ENCODE data around the gene NOL4L. TPM values are rescaled to one million over a fixed set of nuclear protein-coding genes. Genes with fewer than 3 reads are reported as not detected.

Gene NOL4L
- polyA plus RNA-seq, 5 donors: 31.0 to 41.4 (median 39.2) TPM

DNA sequence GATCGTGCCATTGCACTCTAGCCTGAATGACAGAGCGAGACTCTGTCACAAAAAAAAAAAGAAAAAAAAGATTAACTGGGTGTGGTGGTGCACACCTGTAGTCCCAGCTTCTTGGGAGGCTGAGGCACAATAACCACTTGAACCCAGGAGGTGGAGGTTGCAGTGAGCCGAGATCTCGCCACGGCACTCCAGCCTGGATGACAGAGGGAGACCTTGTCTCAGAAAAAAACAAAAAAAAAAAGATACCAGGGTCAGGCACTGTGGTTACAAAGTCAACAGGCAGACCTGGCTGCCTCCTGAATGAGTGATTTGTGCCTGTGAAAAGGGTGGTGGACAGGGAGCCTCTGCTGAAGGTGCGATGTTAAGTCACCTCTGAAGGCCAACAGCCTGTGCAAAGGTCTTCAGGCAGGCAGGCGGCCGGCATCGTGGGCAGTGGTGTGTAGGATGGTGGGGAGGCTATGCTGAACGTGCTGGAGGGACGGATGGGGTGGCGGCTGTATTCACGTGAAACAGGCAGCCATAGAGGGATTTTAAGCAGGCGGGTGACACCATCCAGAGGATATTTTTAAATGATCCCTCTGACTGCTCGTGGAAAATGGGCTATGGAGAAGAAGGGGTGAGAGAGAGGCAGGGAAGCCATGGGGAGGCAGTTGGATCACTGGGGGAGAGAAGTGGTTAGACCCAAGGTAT lies 41.4 kb downstream of the NOL4L start:
- no peak for DNase-seq

DNA sequence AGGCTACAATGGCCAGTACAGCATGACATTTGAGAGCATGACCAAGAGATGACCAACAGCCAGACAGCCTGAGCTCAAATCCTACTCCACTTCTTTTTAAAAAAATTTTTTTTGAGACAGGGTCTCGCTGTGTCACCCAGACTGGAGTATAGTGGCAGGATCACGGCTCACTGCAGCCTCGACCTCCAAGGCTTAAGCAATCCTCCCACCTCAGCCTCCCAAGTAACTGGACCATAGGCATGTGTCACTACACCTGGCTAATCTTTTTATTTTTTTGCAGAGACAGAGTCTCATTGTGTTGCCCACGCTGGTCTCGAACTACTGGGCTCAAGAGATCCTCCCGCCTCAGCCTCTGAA lies 42.9 kb downstream of the NOL4L start:
- DNase-seq: no peak

DNA sequence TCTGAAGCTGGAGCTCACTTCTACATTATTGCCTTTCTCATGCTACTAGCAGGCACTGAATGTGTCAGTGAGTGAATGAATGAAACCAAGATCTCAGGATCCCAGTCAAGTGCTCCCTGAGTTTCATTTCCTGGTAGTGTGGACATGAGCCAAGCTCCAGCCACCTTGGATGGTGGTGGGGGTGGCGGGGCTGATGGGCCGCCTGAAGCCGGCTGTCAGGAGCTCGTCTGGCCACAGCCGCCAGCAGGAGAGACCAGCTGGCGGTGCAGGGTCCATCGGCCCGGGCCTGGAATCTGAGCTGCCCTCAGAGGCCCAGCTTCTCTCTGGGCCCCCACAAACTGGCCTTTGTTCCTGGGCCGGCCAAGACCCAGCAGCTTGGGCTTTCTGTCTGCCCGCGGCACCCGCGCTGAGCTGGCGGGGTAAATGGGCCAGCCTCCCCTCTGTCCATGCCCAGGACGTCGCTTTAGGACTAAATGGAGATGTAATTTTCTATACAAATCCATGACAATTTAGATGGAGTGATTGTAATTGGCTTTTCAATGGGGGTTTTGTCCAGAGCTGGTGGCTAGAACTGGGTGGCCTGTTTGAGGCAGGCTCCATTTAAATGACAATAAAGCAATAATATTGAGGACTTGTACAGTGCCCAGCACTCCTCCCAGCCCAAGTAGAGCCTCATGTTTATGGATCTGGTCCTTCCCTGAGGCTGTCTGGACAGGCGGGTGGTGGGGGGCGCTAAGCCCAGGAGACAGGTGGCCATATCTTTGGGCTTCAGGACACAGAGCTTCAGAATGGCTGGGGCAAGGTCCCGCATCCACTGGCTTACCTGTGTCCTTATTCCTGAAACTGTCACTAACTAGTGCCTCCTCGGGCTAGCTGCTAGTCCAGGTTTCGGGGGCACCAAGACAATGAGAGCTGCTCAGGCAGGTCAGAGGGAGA lies 43.5 kb downstream of the NOL4L start:
- no peak for DNase-seq

DNA sequence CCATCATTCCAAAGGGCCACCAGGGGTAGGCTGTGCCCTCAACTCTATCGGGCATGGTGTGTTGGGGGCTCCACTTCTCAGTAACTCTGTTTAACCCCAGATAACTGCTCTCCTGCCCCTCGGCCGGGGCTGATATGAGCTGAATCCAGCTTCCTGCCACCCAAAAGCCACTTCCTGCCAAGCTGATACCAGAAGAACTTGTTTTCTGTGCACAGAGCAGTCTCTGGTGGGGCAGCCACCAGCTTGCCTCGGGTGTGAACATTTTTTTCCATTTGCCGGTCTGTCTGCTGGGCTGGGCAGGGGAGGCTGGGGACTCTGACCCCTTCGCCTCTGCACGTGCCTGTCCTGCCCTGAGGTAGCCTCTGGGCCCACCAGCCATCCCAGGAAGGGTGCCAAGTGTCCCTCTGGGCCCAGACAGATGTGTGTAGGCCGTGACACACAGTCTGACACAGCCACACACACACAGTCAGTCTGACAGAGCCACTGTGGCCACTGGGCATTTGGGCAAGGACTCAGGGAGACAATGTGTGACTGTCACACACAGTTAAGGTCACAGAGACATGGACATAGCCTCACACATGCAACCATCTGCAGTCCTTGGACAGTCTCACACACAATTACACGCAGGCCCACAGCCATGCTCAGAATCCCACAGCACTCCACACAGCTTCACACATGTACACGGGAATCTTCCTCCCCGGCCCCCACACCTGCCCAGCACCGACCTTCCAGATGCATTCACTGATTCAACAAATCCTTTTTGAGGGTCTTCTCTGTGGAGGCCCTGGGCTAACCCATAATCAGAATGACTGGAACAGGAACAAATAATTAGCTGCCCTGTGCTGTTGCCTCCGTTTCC lies 45.1 kb downstream of the NOL4L start:
- DNase-seq: no peak

DNA sequence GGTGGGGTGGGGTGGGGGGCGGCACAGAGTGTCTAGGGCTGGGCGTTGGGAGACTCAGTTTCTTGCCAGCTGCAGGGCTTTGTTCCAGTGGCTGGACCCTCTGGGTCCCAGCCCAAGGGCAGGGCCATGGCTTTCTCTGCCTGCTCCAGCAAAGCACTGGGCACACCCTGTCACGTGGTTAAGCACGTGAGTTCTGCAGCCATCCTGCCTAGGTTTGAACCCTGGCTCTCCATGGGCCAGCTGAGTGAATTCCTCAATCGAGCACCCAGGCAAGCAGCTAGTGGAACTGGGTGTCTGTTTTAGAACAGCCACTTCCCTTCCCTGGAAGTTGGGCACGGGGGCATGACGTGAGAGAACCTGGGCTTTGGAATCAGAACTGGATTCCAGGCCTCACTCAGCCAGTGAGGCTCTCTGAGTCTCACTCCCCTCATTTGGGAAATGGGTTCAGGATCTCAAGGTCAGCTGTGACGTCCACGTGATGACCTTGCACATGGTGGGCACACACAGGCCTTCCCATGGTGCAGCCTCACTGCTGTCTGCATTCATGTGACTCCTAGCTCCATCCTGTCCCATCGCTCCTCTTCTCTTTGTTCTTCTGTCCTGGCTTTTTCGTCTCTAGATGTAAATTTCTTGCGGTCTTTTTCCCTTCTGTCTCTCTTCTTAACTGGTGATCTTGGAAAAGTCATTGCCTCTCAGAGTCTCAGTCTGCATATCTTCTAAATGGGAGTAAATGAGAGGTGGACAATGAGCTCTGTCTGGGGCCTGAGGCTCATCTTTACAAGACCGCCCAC lies 45.9 kb downstream of the NOL4L start:
- DNase-seq: no peak

DNA sequence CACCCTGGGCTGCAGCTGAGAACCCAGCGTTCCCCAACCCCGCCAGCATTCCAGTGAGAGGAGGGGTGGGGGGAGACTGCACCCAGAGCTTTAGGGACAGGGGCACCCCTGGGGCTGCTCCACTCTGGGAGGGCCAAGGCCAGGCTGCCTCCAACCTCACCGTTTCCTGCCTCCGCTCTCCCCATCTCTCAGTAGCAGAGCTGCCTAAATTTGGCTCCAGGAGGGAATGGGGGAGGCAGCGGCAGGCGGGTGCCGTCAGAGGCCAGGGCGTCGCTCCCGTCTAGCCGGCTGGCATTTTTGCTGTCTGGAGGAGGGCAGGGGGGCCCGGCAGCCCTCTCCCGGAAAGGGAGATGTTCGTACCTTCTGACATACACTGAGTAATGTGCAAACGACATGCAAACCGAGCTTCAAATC lies 46.6 kb downstream of the NOL4L start:
- no peak for DNase-seq

DNA sequence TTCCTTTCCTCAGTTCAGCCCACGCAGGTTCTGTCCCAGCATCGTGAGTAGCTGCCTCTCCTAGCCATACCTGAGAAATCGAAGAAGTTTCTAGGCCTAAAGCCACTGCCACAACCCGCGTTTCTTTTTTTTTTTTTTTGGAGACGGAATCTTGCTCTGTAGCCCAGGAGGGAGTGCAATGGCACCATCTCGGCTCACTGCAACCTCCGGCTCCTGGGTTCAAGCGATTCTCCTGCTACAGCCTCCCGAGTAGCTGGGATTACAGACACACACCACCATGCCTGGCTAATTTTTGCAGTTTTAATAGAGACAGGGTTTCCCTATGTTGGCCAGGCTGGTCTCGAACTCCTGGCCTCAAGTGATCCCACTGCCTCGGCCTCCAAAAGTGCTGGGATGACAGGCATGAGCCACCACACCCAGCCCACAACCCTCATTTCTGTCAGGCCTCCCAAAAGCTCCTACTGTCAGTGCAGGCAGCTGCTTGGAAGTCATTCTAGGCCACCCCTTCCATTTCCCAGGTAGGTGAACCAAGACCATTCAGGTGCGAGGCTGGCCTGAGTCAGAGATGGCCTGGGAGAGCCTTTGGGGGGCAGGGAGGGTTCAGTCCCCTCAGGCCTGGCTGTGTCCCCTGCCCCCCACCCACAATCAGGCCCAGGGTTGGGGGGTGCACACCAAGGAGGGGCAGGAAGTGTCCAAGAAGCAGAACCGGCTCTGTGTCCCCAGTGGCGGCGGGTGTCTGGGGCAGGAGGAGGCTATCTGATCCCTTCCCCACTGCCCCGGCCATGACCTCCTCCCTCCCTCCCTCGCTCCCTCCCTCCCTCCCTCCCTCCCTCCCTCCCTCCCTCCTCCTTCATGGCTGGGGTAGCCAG lies 47.2 kb downstream of the NOL4L start:
- DNase-seq: no peak

DNA sequence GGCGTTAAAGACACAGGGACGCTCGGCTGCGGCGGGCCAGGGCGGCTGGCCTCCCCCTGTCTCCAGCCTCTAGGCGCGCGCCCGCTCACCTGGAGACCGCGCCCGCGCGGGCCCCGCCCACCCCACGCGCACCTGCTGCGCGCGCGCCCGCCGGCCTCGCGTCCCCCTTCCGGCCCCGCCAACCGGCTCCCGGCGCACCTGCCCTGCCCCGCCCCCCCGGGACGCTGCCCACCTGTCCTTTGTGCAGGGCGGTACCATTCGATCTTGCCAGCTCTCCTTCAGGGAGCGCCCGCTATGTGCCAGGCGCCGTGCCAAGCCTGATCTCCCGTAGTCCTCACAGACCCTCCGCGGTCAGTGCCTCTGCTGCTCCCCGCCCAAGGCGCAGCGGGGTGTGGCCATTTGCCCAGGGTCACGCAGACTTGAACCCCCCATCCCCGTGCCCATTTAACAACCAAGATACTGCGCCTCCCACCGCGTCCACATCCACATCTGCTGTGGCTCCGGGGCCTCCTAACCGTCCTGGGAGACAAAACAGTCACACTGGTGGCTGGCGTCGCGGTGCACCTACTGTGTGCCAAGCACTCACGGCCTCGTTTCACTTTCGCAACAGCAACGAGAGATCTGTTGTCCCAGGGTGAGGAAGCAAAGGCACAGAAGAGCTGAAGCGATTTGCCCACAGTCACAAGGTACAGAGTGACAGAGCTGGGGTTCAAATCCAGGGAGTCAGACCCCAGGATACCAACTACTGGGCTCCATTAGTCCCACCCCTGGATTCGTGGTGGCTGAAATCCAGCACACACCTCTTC lies 48.1 kb downstream of the NOL4L start:
- no peak for DNase-seq

DNA sequence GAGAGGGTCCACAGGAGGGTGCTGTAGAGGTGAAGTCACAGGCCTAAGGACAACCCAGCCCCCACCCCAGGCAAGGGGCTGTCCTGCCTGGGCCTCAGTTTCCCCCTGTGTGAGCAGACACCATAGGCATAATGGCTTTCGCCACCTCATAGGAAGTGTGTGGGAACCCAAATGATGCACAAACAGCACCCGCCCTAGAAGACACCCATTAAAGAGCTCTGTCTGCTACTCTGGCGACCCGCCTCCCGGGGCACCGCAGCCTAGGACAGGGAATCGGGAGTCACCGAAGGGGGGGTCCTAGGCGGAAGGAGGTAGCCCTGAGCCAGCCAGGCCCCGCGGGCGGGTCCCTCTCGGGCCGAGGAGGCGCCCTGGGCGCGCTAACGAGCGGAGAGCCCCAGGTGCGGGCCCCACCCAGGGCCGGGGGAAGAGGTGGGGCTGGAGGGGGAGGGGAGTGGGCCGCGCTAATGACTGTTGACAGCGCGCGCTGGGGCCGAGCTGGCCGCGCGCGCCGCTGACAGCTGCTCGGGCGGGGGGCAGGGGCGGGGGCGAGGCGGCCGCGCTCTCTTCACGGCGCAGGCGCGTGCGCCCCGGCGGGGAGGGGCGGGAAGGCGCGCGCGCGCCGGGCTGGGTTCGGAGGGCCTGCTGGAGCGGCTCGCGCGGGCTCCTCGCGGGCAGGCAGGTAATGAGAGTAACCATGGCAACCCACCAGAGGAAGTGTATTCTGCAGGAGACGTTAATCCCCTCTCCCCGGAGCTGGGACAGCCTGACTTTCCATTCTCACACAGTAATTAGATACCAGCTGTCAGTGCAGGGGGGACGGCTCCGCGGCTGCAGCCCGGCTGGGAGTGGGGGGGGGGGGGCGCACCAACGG lies 48.9 kb downstream of the NOL4L start:
- no peak for DNase-seq

DNA sequence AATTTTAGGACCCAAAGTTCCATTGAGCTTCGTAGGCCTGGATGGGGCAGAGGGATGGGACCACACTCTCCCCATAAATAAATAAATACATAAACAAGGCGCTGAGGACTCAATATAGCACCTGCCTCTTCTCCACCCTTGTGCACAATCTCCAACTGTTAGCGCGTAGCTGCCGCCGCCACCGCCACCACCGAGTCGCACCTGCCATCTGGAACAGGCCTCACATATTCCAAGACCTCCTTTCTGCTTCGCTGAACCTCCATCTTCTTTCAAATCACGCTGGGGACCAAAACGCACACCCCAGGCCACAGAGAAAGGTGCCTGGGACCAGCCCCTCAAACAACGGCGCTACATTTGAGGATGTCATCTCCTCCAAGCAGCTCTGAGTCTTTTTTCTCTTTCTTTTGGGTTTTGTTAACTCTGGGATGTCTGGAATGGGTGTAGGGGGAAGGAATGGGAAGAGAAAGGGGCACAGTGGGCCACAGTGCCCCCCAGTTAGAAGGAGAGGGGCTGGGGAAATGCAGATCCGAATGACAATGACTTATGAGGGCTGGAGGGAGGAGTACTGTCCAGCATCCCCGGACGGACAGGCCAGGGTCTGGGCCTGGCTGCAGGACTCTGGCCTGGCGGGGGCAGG lies 49.7 kb downstream of the NOL4L start:
- no peak for DNase-seq

DNA sequence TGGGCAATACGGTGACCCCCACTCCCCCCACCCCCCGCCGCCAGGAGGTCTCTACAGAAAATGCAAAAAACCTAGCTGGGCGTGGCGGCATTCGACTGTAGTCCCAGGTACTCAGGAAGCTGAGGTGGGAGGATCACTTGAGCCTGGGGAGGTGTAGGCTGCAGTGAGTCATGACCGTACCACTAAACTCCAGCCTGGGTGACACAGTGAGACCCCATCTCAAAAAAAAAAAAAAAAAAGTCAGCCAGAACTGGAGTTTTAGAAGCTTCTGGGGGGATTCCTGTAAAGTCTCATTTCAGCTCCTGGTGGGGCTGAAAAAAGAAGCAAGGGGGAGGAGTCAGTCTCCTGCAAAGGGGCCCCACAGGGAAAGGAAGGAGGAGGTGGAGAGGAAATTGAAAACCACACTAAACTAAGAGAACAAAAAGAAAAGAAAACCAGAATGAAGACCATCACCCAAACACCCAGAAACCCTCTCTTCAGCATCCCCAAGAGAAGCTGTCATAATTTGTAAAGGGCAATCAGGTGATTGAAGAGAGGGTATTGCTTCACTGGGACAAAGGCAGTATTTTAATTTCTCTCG lies 50.4 kb downstream of the NOL4L start:
- DNase-seq: no peak

DNA sequence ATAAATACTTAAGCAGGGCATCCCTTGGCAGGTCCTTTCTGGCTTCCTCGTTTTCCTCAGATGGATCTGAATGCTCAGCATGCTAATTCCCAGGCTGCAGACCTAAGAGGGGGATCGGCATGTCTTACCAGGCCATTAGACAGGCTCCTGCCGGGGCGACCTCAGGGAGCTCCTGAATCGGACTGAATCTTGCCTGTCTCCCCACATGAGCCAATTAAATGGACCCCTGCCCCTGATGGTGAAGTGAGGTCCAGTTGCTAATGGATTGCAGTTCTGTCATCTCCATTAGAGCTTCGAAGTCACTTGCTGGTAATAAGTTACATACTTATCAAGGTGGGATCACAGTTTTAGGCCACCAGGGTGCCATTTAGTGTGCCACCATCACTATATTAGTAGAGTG lies 51.4 kb downstream of the NOL4L start:
- DNase-seq: no peak

DNA sequence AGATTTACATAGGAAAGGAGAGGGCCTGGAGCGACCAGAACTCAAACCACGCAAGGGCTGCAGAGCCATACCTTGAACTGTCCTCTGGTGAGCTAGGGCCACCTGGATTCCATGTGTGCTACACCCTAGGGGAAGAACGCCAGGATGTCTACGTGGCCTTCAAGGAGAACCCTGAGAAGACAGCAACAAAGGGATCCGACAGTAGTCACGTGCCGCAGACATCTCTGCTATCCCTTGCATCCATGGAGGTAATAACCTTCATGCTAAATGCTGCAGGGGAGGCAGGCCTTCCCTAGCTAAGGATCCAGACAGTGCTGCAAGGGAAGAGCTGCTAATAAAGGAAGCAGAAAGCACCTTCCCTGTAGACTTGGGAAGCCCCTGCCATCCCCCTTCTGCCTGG lies 52.9 kb downstream of the NOL4L start:
- DNase-seq: no peak

DNA sequence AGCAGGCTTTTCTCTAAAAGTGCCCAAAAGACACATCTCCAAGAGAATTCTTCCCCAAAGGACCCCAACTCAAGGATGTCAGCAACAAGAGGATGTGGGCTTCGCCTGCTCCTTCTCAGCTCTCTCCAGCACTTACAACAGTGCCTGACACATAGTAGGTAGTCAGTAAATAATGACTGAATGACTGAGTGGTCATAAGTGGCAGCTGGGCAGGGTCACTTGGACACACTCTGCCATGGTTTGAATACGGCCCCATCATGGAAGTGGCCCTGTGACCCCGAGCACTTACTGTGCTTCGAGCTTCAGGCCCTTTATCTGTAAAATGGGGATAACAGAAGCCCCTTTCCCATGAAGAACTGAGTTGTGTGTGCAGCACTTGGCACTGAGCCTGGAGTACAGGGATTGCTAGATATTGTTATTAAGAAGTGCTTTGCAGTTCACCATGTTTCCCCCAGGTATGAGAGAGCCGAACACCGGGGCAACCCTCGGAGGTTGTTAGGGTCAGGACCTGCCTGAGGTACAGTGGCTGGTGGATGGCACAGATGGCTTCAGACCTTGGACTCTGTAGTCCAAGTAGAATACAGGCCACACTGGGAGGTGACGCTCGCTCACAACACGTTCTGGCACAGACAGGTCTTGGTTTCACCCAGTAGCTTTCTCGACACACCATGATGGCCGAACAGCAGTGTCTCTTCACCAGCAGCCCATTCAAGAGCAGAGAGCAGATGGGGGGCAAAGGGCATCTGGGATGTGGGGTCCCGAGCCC lies 56.0 kb downstream of the NOL4L start:
- no peak for DNase-seq

DNA sequence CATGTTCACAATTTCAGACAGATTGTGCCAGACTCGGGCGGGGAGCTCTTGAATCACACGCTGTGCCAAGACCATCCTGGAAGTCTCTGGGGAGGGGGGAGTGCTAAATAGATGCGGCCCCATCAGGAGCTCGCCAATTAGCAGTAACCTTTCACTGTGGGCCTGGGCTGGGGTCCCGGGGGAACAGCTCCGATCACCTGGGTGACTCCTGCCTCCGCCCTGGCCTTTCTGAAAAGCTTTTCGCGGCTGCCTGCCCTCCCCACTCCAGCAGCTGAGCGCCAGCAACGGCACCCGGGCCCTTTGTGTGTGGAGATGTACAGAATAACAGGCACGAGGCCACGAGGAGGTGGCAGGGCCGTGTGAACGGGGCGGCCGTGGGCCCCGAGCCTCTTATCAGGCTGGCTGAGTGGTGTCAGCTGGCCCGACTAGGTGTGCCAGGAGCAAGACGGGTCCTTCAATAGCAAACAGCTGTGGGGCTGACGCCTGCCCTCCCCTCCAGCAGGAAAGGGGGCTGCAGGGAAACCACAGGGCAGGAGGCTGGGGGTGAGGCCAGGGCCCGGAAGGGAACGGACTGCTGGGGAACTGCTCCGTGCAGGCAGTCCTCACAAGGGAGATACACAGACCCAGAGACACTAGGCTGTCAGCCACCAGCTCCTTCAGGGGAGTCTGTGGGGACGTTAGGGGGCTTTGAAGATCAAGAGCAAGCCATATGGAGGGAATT lies 56.8 kb downstream of the NOL4L start:
- peak in 1 of 2 donors; percentile 41 for DNase-seq

DNA sequence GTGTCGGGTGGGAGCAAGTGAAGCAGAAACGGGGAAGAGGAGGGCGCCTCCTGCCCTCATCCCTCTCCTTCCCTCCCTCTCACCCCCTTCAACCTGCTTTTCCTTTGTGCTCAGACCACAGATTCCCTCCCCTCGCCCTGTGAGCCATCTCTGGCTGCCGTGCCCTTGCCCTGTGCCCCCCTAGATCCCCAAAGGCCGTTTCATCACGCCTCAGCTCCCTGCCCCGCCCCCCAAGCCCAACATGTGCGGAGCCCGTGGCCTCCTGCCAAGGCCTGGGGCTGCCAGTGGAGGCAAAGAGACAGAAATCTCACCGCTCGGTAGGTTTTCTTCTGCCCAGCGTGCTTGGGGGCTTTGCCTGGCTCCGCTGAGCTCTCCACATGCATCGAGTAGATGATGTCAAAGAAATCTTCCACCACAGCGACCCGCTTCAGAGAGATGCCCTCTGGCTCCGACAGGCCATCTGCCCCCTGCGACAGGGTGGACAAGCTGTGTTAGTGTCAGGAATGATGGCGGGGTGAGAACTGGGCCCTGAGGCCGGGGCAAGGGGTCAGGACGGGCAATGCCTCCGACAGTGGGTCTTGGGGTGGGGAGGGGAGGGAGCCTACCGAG lies 57.6 kb downstream of the NOL4L start:
- DNase-seq: no peak

Measured in right lung (tissue), 5 donors.